Activated T-cell treated with anti-CD3 and anti-CD28 coated beads, Interleukin-2, amount 50 U/mL, for 48 hours (primary cell): ENCODE results near the gene PSEN2.
"Not testable (repeated sequence)": the region's sequence is repeated elsewhere in the genome, so short reads cannot be mapped to it uniquely, and the experiment has no call there.

ENCODE experiments used
- DNase-seq, 2 experiments: peaks; one replicate each; pipeline ENCODE4 v3.0.0-alpha.2; 2020

PSEN2 gene

GRCh38 chr1:226870401-226871279 lies at the start of gene PSEN2:
PSEN2 (plus strand) TSS chr1:226870616; CDS start chr1:226881908, 11,292 bp downstream.
- DNase-seq: peak; percentile 75 to 81

DNA sequence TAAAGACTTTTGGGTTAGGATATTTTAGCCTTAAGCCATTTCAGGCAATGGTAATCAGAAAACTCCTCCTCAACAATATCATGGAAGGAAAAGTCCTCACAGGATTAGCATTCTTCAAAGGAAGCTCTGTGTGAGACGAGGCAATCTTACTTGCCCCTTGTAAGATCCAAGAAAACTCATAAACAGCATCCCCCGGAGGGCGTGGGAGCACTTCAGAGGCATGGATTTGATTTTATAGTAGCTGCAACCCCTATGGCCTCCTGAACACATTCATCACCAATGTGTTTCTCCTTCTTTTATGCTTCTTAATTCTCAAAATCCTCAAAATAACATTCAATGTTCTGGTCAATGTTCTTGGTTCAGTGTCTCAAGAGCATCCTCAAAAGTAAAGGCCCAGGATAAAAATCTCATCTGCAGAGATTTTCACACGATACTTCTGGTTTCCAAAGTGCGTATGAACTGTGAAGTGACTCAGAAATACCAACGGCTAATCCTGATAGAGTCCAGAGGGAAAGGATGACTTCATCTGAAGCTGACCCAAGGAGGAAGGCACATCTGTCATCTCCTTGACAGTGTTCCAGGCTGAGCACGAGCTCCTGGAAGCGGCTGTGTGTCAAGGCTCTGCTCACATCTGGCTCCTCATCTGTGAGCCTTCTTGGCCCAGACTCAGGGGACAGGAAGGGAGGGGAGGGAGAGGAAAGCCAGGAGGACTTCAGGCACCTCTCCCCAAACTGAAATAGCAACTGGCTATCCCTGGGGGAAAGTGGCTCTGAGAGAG lies 49.3 kb upstream of the PSEN2 start:
- no peak for DNase-seq

GRCh38 chr1:226821719-226822085 lies 48.7 kb upstream of the PSEN2 start:
- no peak for DNase-seq

DNA sequence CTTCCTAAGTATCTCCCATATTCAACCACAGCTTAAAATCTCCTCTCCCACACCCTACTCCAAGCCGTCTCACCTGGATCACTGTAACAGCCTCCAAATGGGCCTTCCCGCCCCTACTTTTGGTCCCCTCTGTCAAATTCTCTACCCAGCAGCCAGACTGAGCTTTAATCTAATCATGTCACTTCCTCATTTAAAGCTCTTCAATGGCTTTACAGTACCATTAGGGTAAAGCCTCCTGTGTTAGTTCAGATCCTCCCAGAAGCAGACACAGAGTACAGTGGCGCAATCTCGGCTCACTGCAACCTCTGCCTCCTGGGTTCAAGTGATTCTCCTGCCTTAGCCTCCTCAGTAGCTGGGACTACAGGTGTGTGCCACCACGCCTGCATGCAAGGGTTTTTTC lies 46.8 kb upstream of the PSEN2 start:
- no peak for DNase-seq

DNA sequence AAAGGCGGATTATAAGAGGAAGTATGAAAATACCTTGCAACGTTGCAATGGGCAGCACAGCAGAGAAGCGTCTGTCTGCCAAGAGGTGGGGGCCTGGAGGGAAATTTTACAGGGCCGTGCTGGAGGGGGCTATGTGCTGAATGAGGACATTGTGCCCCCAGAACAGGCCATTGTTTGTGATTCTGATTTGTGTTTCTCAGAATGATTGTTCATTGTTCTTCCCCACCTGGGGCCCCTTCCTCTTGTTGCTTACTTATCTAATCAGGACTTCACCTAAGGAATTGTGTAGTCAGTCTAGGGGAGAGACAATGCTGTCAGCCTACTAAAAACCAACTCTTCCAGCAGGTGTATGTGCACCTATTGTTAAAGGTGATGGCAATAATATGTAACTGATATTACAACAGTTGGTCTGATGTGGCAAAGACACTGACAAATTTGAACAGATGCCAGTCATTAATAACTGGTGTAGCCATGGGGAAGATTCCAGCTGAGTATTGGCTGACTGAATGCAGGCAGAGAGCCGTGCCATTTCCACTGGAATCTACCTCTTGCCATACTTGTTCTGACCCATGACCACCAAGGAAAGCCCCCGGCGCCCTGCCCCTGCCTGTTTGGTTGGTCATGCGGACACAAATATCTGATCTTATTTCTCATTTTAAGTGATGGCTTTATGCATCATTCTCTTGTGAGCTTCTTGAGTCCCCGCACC lies 45.2 kb upstream of the PSEN2 start:
- no peak for DNase-seq

- no peak for DNase-seq
These were observed 44.7 kb upstream of the PSEN2 start for GRCh38 chr1:226825746-226826100.

- no peak for DNase-seq
These were observed 43.7 kb upstream of the PSEN2 start for GRCh38 chr1:226826479-226827261.

- peak; percentile 41 to 46 for DNase-seq
These were observed 43.0 kb upstream of the PSEN2 start for GRCh38 chr1:226827458-226827857.

DNA sequence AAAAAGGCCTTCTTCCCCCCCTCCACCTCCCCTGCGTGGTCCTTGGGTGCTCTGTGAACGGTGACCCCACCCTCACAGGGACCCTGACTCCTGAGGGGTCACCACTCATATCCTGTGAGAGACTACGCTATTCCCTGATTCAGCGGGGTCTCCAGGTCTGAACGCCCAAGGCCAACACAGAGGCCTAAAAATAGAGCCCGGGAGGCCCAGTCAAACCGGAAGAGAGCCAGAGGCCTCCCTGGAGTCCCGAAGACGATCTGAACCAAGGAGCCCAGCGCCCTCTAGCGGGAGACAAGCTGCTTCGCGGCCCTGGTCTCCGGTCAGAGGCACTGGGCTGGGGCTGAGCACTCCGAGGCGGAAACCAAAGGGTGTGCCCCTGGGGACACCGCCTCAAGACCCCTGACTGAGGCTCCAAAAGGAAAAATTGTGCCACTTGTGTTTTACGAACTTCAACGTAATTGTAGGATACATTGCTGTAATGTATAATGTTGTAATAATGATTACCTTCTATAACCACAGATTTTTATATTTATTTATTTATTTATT lies 42.4 kb upstream of the PSEN2 start:
- peak; percentile 98 for DNase-seq

GRCh38 chr1:226829105-226829504 lies 41.3 kb upstream of the PSEN2 start:
- DNase-seq: no peak

DNA sequence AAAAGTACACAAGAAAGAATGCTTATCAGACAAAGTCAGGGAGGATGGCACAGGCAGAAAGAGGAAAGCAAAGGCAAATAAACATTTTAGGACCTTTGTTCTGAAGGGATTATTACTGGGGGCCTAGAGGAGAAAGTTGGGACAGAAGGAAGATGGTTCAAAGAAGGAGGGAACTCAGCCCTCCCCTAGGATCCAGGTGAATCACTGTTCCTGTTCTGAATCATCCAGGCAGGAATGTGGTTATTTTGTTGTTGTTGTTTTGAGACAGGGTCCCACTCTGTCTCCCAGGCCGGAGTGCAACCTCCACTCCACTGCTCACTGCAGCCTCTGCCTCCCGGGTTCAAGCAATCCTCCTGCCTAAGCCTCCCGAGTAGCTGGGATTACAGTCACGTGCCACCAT lies 38.5 kb upstream of the PSEN2 start:
- no peak for DNase-seq

- DNase-seq: no peak
These were observed 37.8 kb upstream of the PSEN2 start for GRCh38 chr1:226832613-226833012.

- not testable (repeated sequence) for DNase-seq
These were observed 36.2 kb upstream of the PSEN2 start for GRCh38 chr1:226834179-226834578.

- not testable (repeated sequence) for DNase-seq
These were observed 35.0 kb upstream of the PSEN2 start for GRCh38 chr1:226835396-226835795.

- not testable (repeated sequence) for DNase-seq
These were observed 32.5 kb upstream of the PSEN2 start for GRCh38 chr1:226837966-226838365.

DNA sequence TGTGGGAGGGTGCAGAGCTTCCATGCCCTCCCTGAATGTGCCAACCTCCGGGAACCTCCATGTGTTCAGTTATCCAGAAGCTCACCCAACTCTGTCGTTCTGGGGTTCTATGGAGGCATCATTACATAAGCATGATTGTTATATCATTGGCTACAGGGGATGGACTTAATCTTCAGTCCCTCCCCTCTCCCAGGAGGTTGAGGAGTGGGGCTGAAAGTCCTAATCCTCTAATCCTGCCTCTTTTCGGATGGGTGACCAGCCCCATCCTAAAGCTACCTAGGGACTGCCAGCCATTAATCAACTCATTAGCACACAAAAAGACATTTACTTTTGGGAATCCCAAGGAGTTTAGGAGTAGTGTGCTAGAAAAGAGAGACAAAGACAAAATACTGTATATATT lies 32.0 kb upstream of the PSEN2 start:
- no peak for DNase-seq

DNA sequence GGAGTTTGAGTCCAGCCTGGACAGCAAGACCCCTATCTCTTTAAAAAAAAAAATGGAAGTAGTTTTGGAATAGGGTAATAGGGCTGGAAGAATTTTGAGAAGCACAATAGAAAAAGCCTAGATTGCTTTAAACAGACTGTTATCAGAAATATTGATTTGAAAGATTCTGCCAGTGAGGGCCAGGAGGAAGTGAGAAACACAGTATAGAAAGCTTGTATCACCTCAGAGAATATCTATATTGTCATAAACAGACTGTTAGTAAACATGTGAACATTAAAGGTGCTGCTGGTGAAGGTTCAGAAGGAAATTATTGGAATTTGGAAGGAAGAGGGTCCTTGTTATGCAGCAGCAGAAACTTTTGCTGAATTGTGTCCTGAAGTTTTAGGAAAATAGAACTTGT lies 24.8 kb upstream of the PSEN2 start:
- no peak for DNase-seq

DNA sequence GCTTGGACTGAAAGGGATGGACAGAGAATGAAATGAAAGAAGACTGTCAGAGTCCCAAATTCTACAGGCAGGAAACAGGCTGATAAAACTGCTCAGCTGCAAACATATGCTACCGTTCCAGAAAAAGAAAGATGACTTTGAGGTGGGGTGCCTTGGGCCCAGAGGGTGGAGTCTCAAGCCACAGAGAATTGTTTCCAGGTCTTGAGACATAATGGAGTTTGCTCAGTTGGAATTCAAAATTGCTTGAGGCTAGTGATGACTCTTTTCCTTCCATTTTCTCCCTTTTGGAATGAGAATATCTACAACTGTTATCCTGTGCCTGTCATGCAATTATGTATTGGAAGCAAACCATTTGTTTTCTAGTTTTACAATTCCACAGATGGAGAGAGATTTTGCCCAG lies 23.6 kb upstream of the PSEN2 start:
- no peak for DNase-seq

GRCh38 chr1:226854548-226854947 lies 15.9 kb upstream of the PSEN2 start:
- DNase-seq: not testable (repeated sequence)

DNA sequence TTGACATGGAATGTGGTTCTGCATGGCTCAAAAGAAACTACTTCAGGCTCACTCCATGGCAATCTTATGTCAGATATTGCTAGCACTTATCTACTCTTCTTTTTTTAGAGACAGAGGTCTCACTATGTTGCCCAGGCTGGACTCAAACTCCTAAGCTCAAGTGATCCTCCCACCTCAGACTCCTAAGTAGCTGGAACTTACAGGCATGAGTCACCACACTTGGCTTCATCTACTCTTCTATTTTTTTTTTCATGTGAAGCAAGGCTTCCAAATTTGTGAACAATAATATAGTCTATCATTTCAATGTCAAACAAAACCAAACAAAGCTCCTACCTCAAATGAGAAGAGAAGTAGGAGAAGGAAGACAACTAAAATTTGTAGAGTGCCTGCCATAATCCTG lies 7.5 kb upstream of the PSEN2 start:
- no peak for DNase-seq

GRCh38 chr1:226863446-226863845 lies 7.0 kb upstream of the PSEN2 start:
- DNase-seq: no peak

- no peak for DNase-seq
These were observed 6.1 kb upstream of the PSEN2 start for GRCh38 chr1:226864311-226864710.
